ENCODE data around the gene KLHL22. TPM values are rescaled to one million over a fixed set of nuclear protein-coding genes. Genes with fewer than 3 reads are reported as not detected.
"Not testable (repeated sequence)": the region's sequence is repeated elsewhere in the genome, so short reads cannot be mapped to it uniquely, and the experiment has no call there.

Gene KLHL22
- total and polyA plus RNA-seq, 4 donors, result 5.3 to 29.9 (median 20.4) TPM

DNA sequence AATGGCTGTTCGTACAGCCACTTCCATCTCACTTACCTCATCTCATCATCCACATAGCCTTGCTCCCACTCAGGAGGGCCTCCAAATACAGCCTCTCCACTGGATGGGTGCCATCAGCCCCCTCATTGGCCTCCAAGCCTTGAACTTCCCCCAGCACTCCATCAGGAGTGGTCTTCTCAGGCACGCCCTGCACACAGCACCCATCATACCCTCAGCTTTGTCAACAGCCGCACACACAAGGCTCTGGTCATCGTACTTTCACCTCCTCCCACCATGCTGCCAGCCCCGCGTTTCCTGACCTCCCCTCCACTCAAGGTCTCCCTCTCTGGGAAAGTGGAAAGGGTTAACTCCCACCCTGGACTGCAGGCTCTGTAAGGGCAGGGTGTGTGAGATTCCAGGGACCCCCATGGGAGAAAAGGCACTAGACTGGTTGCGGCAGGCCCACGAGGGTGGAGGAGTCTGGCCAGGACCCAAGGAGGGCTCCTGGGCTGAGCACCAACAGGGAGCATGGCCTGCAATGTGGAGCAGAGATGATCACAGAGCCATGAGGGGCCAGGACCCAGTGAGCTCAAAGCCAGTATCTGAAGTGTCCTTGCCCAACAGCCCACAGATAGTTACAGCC is 37.0 kb downstream of the KLHL22 start:
- 65 to 70% methylated on average over 8 of the region's 8 CpGs for whole genome bisulfite sequencing, 2 donors
- H3K27ac ChIP-seq (ENCODE audit: low read depth in 1 of 2, low read length in 2 of 2), result no peak overlapping the region
- no peaks in the 10 kb centered on the region for H3K4me1 ChIP-seq (ENCODE audit: control insufficient read depth in 1 of 2, insufficient read depth in 2 of 2, low read length in 2 of 2)
- H3K27me3 ChIP-seq (ENCODE audit: control insufficient read depth in 1 of 2, insufficient read depth in 2 of 2, low read length in 1 of 2), result no peaks in the 10 kb centered on the region
- ATAC-seq (ENCODE audit: low FRiP score), result no peak
- H3K36me3 ChIP-seq (ENCODE audit: control insufficient read depth in 1 of 2, insufficient read depth in 2 of 2, low read length in 1 of 2), result peaks cover 0 to 3% of the 10 kb centered on the region in 2 donors
- no peaks in the 10 kb centered on the region for H3K9me3 ChIP-seq (ENCODE audit: control insufficient read depth, low read length)
- DNase-seq, result peak in 1 of 2 donors; percentile 64
- H3K4me3 ChIP-seq (ENCODE audit: low read length in 2 of 2), result no peak overlapping the region
- intact Hi-C loops (cut with DNase I), result no loop called here

GRCh38 chr22:20457506-20458240 is 37.9 kb downstream of the KLHL22 start:
- peak in 1 of 2 donors; percentile 50 for DNase-seq
- ATAC-seq (ENCODE audit: low FRiP score), result no peak
- Histone ChIP-seq H3K27ac (ENCODE audit: low read depth in 1 of 2, low read length in 2 of 2) (no peak overlapping the region), H3K27me3 (ENCODE audit: control insufficient read depth in 1 of 2, insufficient read depth in 2 of 2, low read length in 1 of 2) (no peaks in the 10 kb centered on the region), H3K4me1 (ENCODE audit: control insufficient read depth in 1 of 2, insufficient read depth in 2 of 2, low read length in 2 of 2) (no peaks in the 10 kb centered on the region), H3K4me3 (ENCODE audit: low read length in 2 of 2) (no peak overlapping the region), H3K36me3 (ENCODE audit: control insufficient read depth in 1 of 2, insufficient read depth in 2 of 2, low read length in 1 of 2) (peaks cover 0 to 2% of the 10 kb centered on the region in 2 donors), H3K9me3 (ENCODE audit: control insufficient read depth, low read length) (no peaks in the 10 kb centered on the region)
- WGBS, 2 donors, result 92 to 95% methylated on average over 15 of the region's 15 CpGs
- intact Hi-C loops (cut with DNase I), result no loop called here

- Histone ChIP-seq H3K4me1 (ENCODE audit: control insufficient read depth in 1 of 2, insufficient read depth in 2 of 2, low read length in 2 of 2) (no peaks in the 10 kb centered on the region), H3K36me3 (ENCODE audit: control insufficient read depth in 1 of 2, insufficient read depth in 2 of 2, low read length in 1 of 2) (peaks cover 0 to 2% of the 10 kb centered on the region in 2 donors), H3K9me3 (ENCODE audit: control insufficient read depth, low read length) (no peaks in the 10 kb centered on the region), H3K4me3 (ENCODE audit: low read length in 2 of 2) (no peak overlapping the region), H3K27me3 (ENCODE audit: control insufficient read depth in 1 of 2, insufficient read depth in 2 of 2, low read length in 1 of 2) (no peaks in the 10 kb centered on the region), H3K27ac (ENCODE audit: low read depth in 1 of 2, low read length in 2 of 2) (no peak overlapping the region)
- WGBS, 2 donors, result 93 to 95% methylated on average over 3 of the region's 3 CpGs
- ATAC-seq (ENCODE audit: low FRiP score) (no peak), DNase-seq (peak in 1 of 2 donors; percentile 33)
- intact Hi-C loops (cut with DNase I), result loop anchor here (1.0 kb wide), 1 partner anchor 38 kb away; no protein-coding TSS in a partner anchor
These were observed 38.9 kb downstream of the KLHL22 start for GRCh38 chr22:20456722-20457076.

GRCh38 chr22:20456064-20456721 is 39.4 kb downstream of the KLHL22 start:
- H3K36me3 ChIP-seq (ENCODE audit: control insufficient read depth in 1 of 2, insufficient read depth in 2 of 2, low read length in 1 of 2), result peaks cover 0 to 2% of the 10 kb centered on the region in 2 donors
- ATAC-seq (ENCODE audit: low FRiP score) (peak; percentile 87), DNase-seq (peak; percentile 82 to 88)
- 14 to 17% methylated on average over 6 of the region's 6 CpGs for WGBS, 2 donors
- no peak overlapping the region for H3K4me3 ChIP-seq (ENCODE audit: low read length in 2 of 2)
- H3K27me3 ChIP-seq (ENCODE audit: control insufficient read depth in 1 of 2, insufficient read depth in 2 of 2, low read length in 1 of 2), result no peaks in the 10 kb centered on the region
- no peaks in the 10 kb centered on the region for H3K9me3 ChIP-seq (ENCODE audit: control insufficient read depth, low read length)
- no peak overlapping the region for H3K27ac ChIP-seq (ENCODE audit: low read depth in 1 of 2, low read length in 2 of 2)
- intact Hi-C loops (cut with DNase I), result loop anchor here (1.0 kb wide), 1 partner anchor 38 kb away; no protein-coding TSS in a partner anchor
- H3K4me1 ChIP-seq (ENCODE audit: control insufficient read depth in 1 of 2, insufficient read depth in 2 of 2, low read length in 2 of 2), result no peaks in the 10 kb centered on the region

- DNase-seq (peak in 1 of 2 donors; percentile 5), ATAC-seq (ENCODE audit: low FRiP score) (no peak)
- Histone ChIP-seq H3K27me3 (ENCODE audit: control insufficient read depth in 1 of 2, insufficient read depth in 2 of 2, low read length in 1 of 2) (no peaks in the 10 kb centered on the region), H3K4me3 (ENCODE audit: low read length in 2 of 2) (no peak overlapping the region), H3K9me3 (ENCODE audit: control insufficient read depth, low read length) (no peaks in the 10 kb centered on the region), H3K36me3 (ENCODE audit: control insufficient read depth in 1 of 2, insufficient read depth in 2 of 2, low read length in 1 of 2) (peaks cover 0 to 2% of the 10 kb centered on the region in 2 donors), H3K4me1 (ENCODE audit: control insufficient read depth in 1 of 2, insufficient read depth in 2 of 2, low read length in 2 of 2) (no peaks in the 10 kb centered on the region), H3K27ac (ENCODE audit: low read depth in 1 of 2, low read length in 2 of 2) (no peak overlapping the region)
- intact Hi-C loops (cut with DNase I), result loop anchor here (1.0 kb wide), 1 partner anchor 37 kb away; no protein-coding TSS in a partner anchor
- 84% methylated on average over 8 of the region's 8 CpGs for WGBS, 2 donors
These were observed 39.9 kb downstream of the KLHL22 start for GRCh38 chr22:20455709-20456063.

GRCh38 chr22:20453222-20453621 is 42.4 kb downstream of the KLHL22 start:
- ATAC-seq (ENCODE audit: low FRiP score) (no peak), DNase-seq (no peak)
- Histone ChIP-seq H3K36me3 (ENCODE audit: control insufficient read depth in 1 of 2, insufficient read depth in 2 of 2, low read length in 1 of 2) (peaks cover 0 to 2% of the 10 kb centered on the region in 2 donors), H3K4me1 (ENCODE audit: control insufficient read depth in 1 of 2, insufficient read depth in 2 of 2, low read length in 2 of 2) (no peaks in the 10 kb centered on the region), H3K27me3 (ENCODE audit: control insufficient read depth in 1 of 2, insufficient read depth in 2 of 2, low read length in 1 of 2) (no peaks in the 10 kb centered on the region), H3K9me3 (ENCODE audit: control insufficient read depth, low read length) (no peaks in the 10 kb centered on the region), H3K4me3 (ENCODE audit: low read length in 2 of 2) (no peak overlapping the region), H3K27ac (ENCODE audit: low read depth in 1 of 2, low read length in 2 of 2) (no peak overlapping the region)
- intact Hi-C loops (cut with DNase I), result no loop called here
- 96 to 100% methylated on average over 3 of the region's 3 CpGs for whole genome bisulfite sequencing, 2 donors

GRCh38 chr22:20451920-20452319 is 43.7 kb downstream of the KLHL22 start:
- H3K4me1 ChIP-seq (ENCODE audit: control insufficient read depth in 1 of 2, insufficient read depth in 2 of 2, low read length in 2 of 2), result no peaks in the 10 kb centered on the region

DNA sequence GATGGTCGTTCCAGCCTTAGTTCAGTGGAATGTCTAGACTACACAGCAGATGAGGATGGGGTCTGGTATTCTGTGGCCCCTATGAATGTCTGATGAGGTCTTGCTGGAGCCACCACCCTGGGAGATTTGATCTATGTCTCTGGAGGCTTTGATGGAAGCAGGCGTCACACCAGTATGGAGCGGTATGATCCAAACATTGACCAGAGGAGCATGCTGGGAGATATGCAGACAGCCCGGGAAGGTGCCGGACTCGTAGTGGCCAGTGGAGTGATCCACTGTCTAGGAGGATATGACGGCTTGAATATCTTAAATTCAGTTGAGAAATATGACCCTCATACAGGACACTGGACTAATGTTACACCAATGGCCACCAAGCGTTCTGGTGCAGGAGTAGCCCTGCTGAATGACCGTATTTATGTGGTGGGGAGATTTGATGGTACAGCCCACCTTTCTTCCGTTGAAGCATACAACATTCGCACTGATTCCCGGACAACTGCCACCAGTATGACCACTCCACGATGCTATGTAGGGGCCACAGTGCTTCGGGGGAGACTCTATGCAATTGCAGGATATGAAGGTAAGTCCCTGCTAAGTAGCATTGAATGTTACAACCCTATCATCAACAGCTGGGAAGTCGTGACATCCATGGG is 44.3 kb downstream of the KLHL22 start:
- 92 to 93% methylated on average over 15 of the region's 15 CpGs for WGBS, 2 donors
- peak; percentile 6 to 9 for DNase-seq
- H3K36me3 ChIP-seq (ENCODE audit: control insufficient read depth in 1 of 2, insufficient read depth in 2 of 2, low read length in 1 of 2); intact Hi-C loops (cut with DNase I); H3K4me1 ChIP-seq (ENCODE audit: control insufficient read depth in 1 of 2, insufficient read depth in 2 of 2, low read length in 2 of 2); H3K27me3 ChIP-seq (ENCODE audit: control insufficient read depth in 1 of 2, insufficient read depth in 2 of 2, low read length in 1 of 2); ATAC-seq (ENCODE audit: low FRiP score); H3K27ac ChIP-seq (ENCODE audit: low read depth in 1 of 2, low read length in 2 of 2); H3K9me3 ChIP-seq (ENCODE audit: control insufficient read depth, low read length); H3K4me3 ChIP-seq (ENCODE audit: low read length in 2 of 2): not testable (repeated sequence)

More at GRCh38 chr22:20451920-20452319, 43.7 kb downstream of the KLHL22 start:
- no peak overlapping the region for H3K4me3 ChIP-seq (ENCODE audit: low read length in 2 of 2)
- no peak overlapping the region for H3K27ac ChIP-seq (ENCODE audit: low read depth in 1 of 2, low read length in 2 of 2)
- H3K27me3 ChIP-seq (ENCODE audit: control insufficient read depth in 1 of 2, insufficient read depth in 2 of 2, low read length in 1 of 2), result no peaks in the 10 kb centered on the region
- H3K9me3 ChIP-seq (ENCODE audit: control insufficient read depth, low read length), result no peaks in the 10 kb centered on the region
- intact Hi-C loops (cut with DNase I), result no loop called here
- ATAC-seq (ENCODE audit: low FRiP score) (no peak), DNase-seq (no peak)
- WGBS, 2 donors, result 76 to 87% methylated on average over 2 of the region's 2 CpGs
- H3K36me3 ChIP-seq (ENCODE audit: control insufficient read depth in 1 of 2, insufficient read depth in 2 of 2, low read length in 1 of 2), result no peaks in the 10 kb centered on the region

Measured in aorta (tissue), 5 donors.